H1 (cell line): Measurements from ENCODE around the gene ANAPC5. TPM values are rescaled to one million over a fixed set of nuclear protein-coding genes. Genes with fewer than 3 reads are reported as not detected.

ENCODE experiments used
- CTCF ChIA-PET: fragments of 300-600 bp; sonication (Branson Sonifier 250); formaldehyde crosslinking; loops from one replicate; lab custom pipeline; 2021; ENCODE audit not compliant: partially characterized antibody; lab: Charles Lee
- POLR2A ChIA-PET: fragments of 300-600 bp; sonication (Branson Sonifier 250); formaldehyde crosslinking; loops from one replicate; lab custom pipeline; 2021; ENCODE audit warnings: inconsistent platforms; ENCODE audit not compliant: partially characterized antibody; lab: Charles Lee
- DNase-seq, 2 experiments: peaks; one replicate each; pipeline versions ENCODE4 v3.0.0 to v3.0.0-alpha.2; 2010 to 2022; ENCODE audit warnings: low spot score in 2 of 2, low read depth in 1 of 2, mixed read lengths in 1 of 2
- FAIRE-seq: peaks from 2 replicates; lab custom pipeline; 2011; peaks lifted over from hg19 to GRCh38; lab: Jason Lieb, UNC
- H2AFZ ChIP-seq: 2 replicates; pipeline ENCODE4 v1.8.1; 2012; ENCODE audit warnings: low read length, inconsistent platforms
- H2AK5ac ChIP-seq: 2 replicates; pipeline ENCODE4 v1.6.1; 2013; ENCODE audit warnings: low read depth, low read length
- H2BK120ac ChIP-seq: replicated peaks from 2 replicates; pipeline ENCODE3; 2013; ENCODE audit warnings: low read depth, low read length, inconsistent platforms
- H2BK12ac ChIP-seq: 2 replicates; pipeline ENCODE4 v1.6.1; 2013; ENCODE audit warnings: low read depth, low read length
- H2BK15ac ChIP-seq: 2 replicates; pipeline ENCODE4 v1.6.1; 2013; ENCODE audit warnings: low read length
- H2BK20ac ChIP-seq: 2 replicates; pipeline ENCODE4 v1.6.1; 2013; ENCODE audit warnings: low read length
- H2BK5ac ChIP-seq: 2 replicates; pipeline ENCODE4 v1.6.1; 2013; ENCODE audit warnings: low read depth, low read length
- H3K14ac ChIP-seq: 2 replicates; pipeline ENCODE4 v1.6.1; 2013; ENCODE audit warnings: inconsistent platforms; ENCODE audit not compliant: insufficient read length
- H3K18ac ChIP-seq: 2 replicates; pipeline ENCODE4 v1.6.1; 2013; ENCODE audit warnings: low read length; ENCODE audit errors: extremely low read depth
- H3K23ac ChIP-seq: 2 replicates; pipeline ENCODE4 v1.6.1; 2013; ENCODE audit warnings: inconsistent platforms; ENCODE audit not compliant: insufficient read length
- H3K23me2 ChIP-seq: 2 replicates; pipeline ENCODE4 v1.6.1; 2013; ENCODE audit warnings: low read depth, low read length
- H3K27ac ChIP-seq: 2 replicates; pipeline ENCODE4 v1.6.1; 2011; ENCODE audit warnings: low read depth, low read length, inconsistent platforms
- H3K27me3 ChIP-seq, 4 experiments: replicated peaks in 1 of 4; 1 replicate in 1 of 4; 2 replicates in 3 of 4; pipeline versions ENCODE4 v1.6.1 to v1.8.1; 2011 to 2013; ENCODE audit warnings: low read length in 3 of 4, mild to moderate bottlenecking in 3 of 4, inconsistent platforms in 2 of 4, mixed read lengths in 2 of 4, moderate library complexity in 1 of 4; ENCODE audit not compliant: control insufficient read depth in 3 of 4, insufficient read depth in 3 of 4; ENCODE audit errors: extremely low read depth in 1 of 4
- H3K36me3 ChIP-seq, 4 experiments: 2 replicates each; pipeline versions ENCODE4 v1.6.1 to v1.8.1; 2011 to 2013; ENCODE audit warnings: mild to moderate bottlenecking in 4 of 4, low read length in 3 of 4, moderate library complexity in 2 of 4, control low read depth in 1 of 4, inconsistent platforms in 1 of 4; ENCODE audit not compliant: insufficient read depth in 4 of 4, control insufficient read depth in 2 of 4
- H3K4ac ChIP-seq: replicated peaks from 2 replicates; pipeline ENCODE3; 2013; ENCODE audit warnings: low read length, low read depth, mixed read lengths, inconsistent platforms; ENCODE audit not compliant: insufficient read length
- H3K4me1 ChIP-seq, 4 experiments: replicated peaks in 1 of 4; 1 replicate in 1 of 4; 2 replicates in 3 of 4; pipeline versions ENCODE4 v1.6.1 to v1.8.1; 2011 to 2013; ENCODE audit warnings: low read length in 3 of 4, inconsistent platforms in 2 of 4, mixed read lengths in 1 of 4; ENCODE audit not compliant: insufficient read depth in 4 of 4, control insufficient read depth in 3 of 4
- H3K4me2 ChIP-seq, 2 experiments: 2 replicates each; pipeline versions ENCODE4 v1.6.1 to v1.8.1; 2011 to 2013; ENCODE audit warnings: low read depth in 2 of 2, low read length in 2 of 2, control low read depth in 1 of 2, inconsistent platforms in 1 of 2, mild to moderate bottlenecking in 1 of 2; ENCODE audit not compliant: insufficient read depth in 1 of 2
- H3K4me3 ChIP-seq, 4 experiments: fragments of 200-600, 300-600 bp in 1 of 4; sonication (generic), shearing (Covaris generic), sonication (Bioruptor Twin) in 1 of 4; 2 replicates each; pipeline versions ENCODE4 v1.5.1 to v1.8.1; 2011 to 2016; ENCODE audit warnings: low read length in 4 of 4, low read depth in 3 of 4, control low read depth in 2 of 4, inconsistent platforms in 2 of 4, mild to moderate bottlenecking in 2 of 4, mixed read lengths in 1 of 4, moderate library complexity in 1 of 4; ENCODE audit not compliant: insufficient read depth in 2 of 4; ENCODE audit errors: extremely low read depth in 1 of 4
- H3K56ac ChIP-seq: replicated peaks from 2 replicates; pipeline ENCODE3; 2013; ENCODE audit warnings: low read depth, mild to moderate bottlenecking, mixed read lengths, low read length, inconsistent platforms; ENCODE audit not compliant: insufficient read length
- H3K79me1 ChIP-seq: 2 replicates; pipeline ENCODE4 v1.6.1; 2013; ENCODE audit warnings: low read depth, low read length, control low read depth
- H3K79me2 ChIP-seq, 2 experiments: 2 replicates each; pipeline versions ENCODE4 v1.6.1 to v1.8.1; 2012 to 2013; ENCODE audit warnings: low read length in 2 of 2, mild to moderate bottlenecking in 2 of 2, inconsistent platforms in 1 of 2; ENCODE audit not compliant: insufficient read depth in 2 of 2, control insufficient read depth in 1 of 2
- H3K9ac ChIP-seq, 4 experiments: replicated peaks in 1 of 4; 1 replicate in 1 of 4; 2 replicates in 3 of 4; pipeline versions ENCODE4 v1.6.1 to v1.8.1; 2011 to 2013; ENCODE audit warnings: low read depth in 3 of 4, low read length in 3 of 4, control low read depth in 2 of 4, mild to moderate bottlenecking in 2 of 4, moderate library complexity in 2 of 4, inconsistent platforms in 1 of 4; ENCODE audit errors: extremely low read depth in 1 of 4
- H3K9me3 ChIP-seq, 2 experiments: 2 replicates each; pipeline versions ENCODE4 v1.6.1 to v1.8.1; 2012 to 2013; ENCODE audit warnings: mild to moderate bottlenecking in 2 of 2, moderate library complexity in 2 of 2, control low read depth in 1 of 2, inconsistent platforms in 1 of 2, low read depth in 1 of 2, low read length in 1 of 2, mixed read lengths in 1 of 2; ENCODE audit not compliant: insufficient read depth in 2 of 2
- H4K20me1 ChIP-seq, 2 experiments: replicated peaks in 1 of 2; 2 replicates each; pipeline versions ENCODE3 to v1.8.1; 2011 to 2013; ENCODE audit warnings: inconsistent platforms in 2 of 2, low read length in 2 of 2, mild to moderate bottlenecking in 1 of 2; ENCODE audit not compliant: insufficient read depth in 2 of 2, control insufficient read depth in 1 of 2
- H4K5ac ChIP-seq: 2 replicates; pipeline ENCODE4 v1.6.1; 2013; ENCODE audit warnings: low read length, low read depth, mixed read lengths, inconsistent platforms; ENCODE audit not compliant: insufficient read length
- H4K8ac ChIP-seq: 2 replicates; pipeline ENCODE4 v1.8.0; 2013; ENCODE audit warnings: mild to moderate bottlenecking, moderate library complexity, low read length, inconsistent platforms; ENCODE audit not compliant: insufficient read depth; ENCODE audit errors: extremely low read depth
- H4K91ac ChIP-seq: replicated peaks from 2 replicates; pipeline ENCODE3; 2013; ENCODE audit warnings: low read length, mixed read lengths, inconsistent platforms; ENCODE audit not compliant: insufficient read length
- BRCA1 ChIP-seq: IDR thresholded peaks from 2 replicates; pipeline ENCODE4 v1.6.1; 2012; ENCODE audit warnings: low read depth, low read length, improper control_type of control experiment
- CEBPB ChIP-seq: IDR thresholded peaks from 2 replicates; pipeline ENCODE4 v1.6.1; 2012; ENCODE audit warnings: low read depth, low read length
- CHD2 ChIP-seq: IDR thresholded peaks from 2 replicates; pipeline ENCODE4 v1.6.1; 2012; ENCODE audit warnings: low read length, improper control_type of control experiment
- E2F6 ChIP-seq: IDR thresholded peaks from 2 replicates; pipeline ENCODE4 v1.6.1; 2012; ENCODE audit warnings: inconsistent platforms
- EGR1 ChIP-seq: IDR thresholded peaks from 2 replicates; pipeline ENCODE4 v1.6.1; 2011; ENCODE audit warnings: low read depth, low read length, borderline replicate concordance
- EP300 ChIP-seq, 2 experiments: IDR thresholded peaks; 1 replicate in 1 of 2; 2 replicates in 1 of 2; pipeline ENCODE4 v1.6.1; 2011 to 2012; ENCODE audit warnings: low read depth in 2 of 2, low read length in 2 of 2, mild to moderate bottlenecking in 2 of 2, borderline replicate concordance in 1 of 2, inconsistent platforms in 1 of 2, moderate library complexity in 1 of 2
- GABPA ChIP-seq: IDR thresholded peaks from 2 replicates; pipeline ENCODE4 v1.6.1; 2011; ENCODE audit warnings: mild to moderate bottlenecking, low read length, moderate library complexity, borderline replicate concordance; ENCODE audit not compliant: insufficient read depth
- NANOG ChIP-seq: IDR thresholded peaks from 2 replicates; pipeline ENCODE4 v1.6.1; 2011; ENCODE audit warnings: low read length, low read depth, mild to moderate bottlenecking, inconsistent platforms; ENCODE audit not compliant: insufficient read depth, poor library complexity, severe bottlenecking
- POLR2A ChIP-seq, 2 experiments: IDR thresholded peaks; 1 replicate in 1 of 2; 2 replicates in 1 of 2; pipeline ENCODE4 v1.6.1; 2011; ENCODE audit warnings: low read depth in 2 of 2, low read length in 2 of 2, mild to moderate bottlenecking in 2 of 2; ENCODE audit errors: control extremely low read depth in 1 of 2
- POLR2AphosphoS5 ChIP-seq: IDR thresholded peaks from 2 replicates; pipeline ENCODE4 v1.6.1; 2011; ENCODE audit warnings: low read depth, low read length
- RFX5 ChIP-seq: IDR thresholded peaks from 2 replicates; pipeline ENCODE4 v1.6.1; 2011; ENCODE audit warnings: low read depth, low read length, improper control_type of control experiment, borderline replicate concordance
- SP4 ChIP-seq: IDR thresholded peaks from 2 replicates; pipeline ENCODE4 v1.6.1; 2012; ENCODE audit warnings: low read length, inconsistent platforms
- SUZ12 ChIP-seq: fragments of 200-600 bp; sonication (generic); IDR thresholded peaks from 2 replicates; pipeline ENCODE4 v1.6.1; 2012; ENCODE audit warnings: mild to moderate bottlenecking, inconsistent platforms, low read length, moderate library complexity, mixed read lengths
- TBP ChIP-seq: IDR thresholded peaks from 2 replicates; pipeline ENCODE4 v1.6.1; 2011; ENCODE audit warnings: low read depth, low read length, improper control_type of control experiment
- WGBS, 2 experiments: shearing (Covaris generic) in 1 of 2; methylation state at CpG; one replicate each; pipeline versions ENCODE4 v1.1.6 to v1.1.7; 2013 to 2015; ENCODE audit warnings: low lambda C conversion rate in 2 of 2, mixed read lengths in 2 of 2, inconsistent platforms in 1 of 2, low coverage in 1 of 2, missing lambda C conversion rate in 1 of 2; ENCODE audit not compliant: insufficient replicate concordance in 2 of 2, insufficient coverage in 1 of 2, insufficient read length in 1 of 2; ENCODE audit errors: extremely low coverage in 1 of 2, missing lambda C conversion rate in 1 of 2; 5-methylcytosine and 5-hydroxymethylcytosine counted together
- polyA plus RNA-seq, 7 experiments: library from polyadenylated mRNA; depleted of rRNA in 3 of 7; stranded (reverse) in 5 of 7; unstranded in 2 of 7; fragments of >200 nt in 5 of 7; fragments of 200-250 nt in 2 of 7; gene quantifications; 1 replicate in 5 of 7; 2 replicates in 1 of 7; 4 replicates in 1 of 7; pipeline versions ENCODE4 v1.2.1 to v1.2.3, GENCODE V29; 2011 to 2013; ENCODE audit warnings: missing spikeins in 2 of 7, mixed read lengths in 2 of 7
- total RNA-seq: library from RNA; stranded (reverse); fragmentation: NEBNext Ultra II Directional; extraction: Animal tissue kit (Norgen Biotek cat#: 25700); gene quantifications from 2 replicates; pipeline ENCODE4 v1.2.1, GENCODE V29; 2021
- TF ChIP-seq, protein P1 (sequence below): IDR thresholded peaks from 2 replicates; pipeline ENCODE4 v1.6.1; 2011; ENCODE audit warnings: low read depth, mild to moderate bottlenecking, low read length; ENCODE audit not compliant: insufficient read depth

The ANAPC5 gene
- total and polyA plus RNA-seq, 2 of the 8 experiments (the other 6 are each of a cell fraction or from before 2014, with no cell fraction given), result 103 to 127 TPM

- Histone ChIP-seq H3K79me1 (no peaks in the 10 kb centered on the region), H3K4me2 (no peak overlapping the region), H3K4me3 (no peak overlapping the region), H3K23ac (no peak overlapping the region), H2BK20ac (no peak overlapping the region), H3K9ac (no peak overlapping the region), H2BK12ac (no peak overlapping the region), H3K23me2 (no peaks in the 10 kb centered on the region), H2AFZ (no peak overlapping the region), H3K79me2 (no peaks in the 10 kb centered on the region), H2BK120ac (no peak overlapping the region), H4K20me1 (no peaks in the 10 kb centered on the region), H3K18ac (no peak overlapping the region), H3K27me3 (no peaks in the 10 kb centered on the region), H3K9me3 (no peaks in the 10 kb centered on the region), H2BK5ac (no peak overlapping the region), H3K4me1 (no peaks in the 10 kb centered on the region), H2AK5ac (no peak overlapping the region), H3K36me3 (no peaks in the 10 kb centered on the region), H3K27ac (no peak overlapping the region), H3K4ac (no peak overlapping the region), H4K5ac (no peak overlapping the region), H4K8ac (no peak overlapping the region), H4K91ac (no peak overlapping the region), H3K14ac (no peak overlapping the region), H3K56ac (no peak overlapping the region), H2BK15ac (no peak overlapping the region)
- FAIRE-seq, result no peak
- CTCF ChIA-PET, result no interaction called here
- TF ChIP-seq EGR1 (no peak), TBP (no peak), SP4 (no peak), CEBPB (no peak), POLR2A (IDR thresholded peaks at IDR 0.05; ENCODE audit: control extremely low read depth in 1 of 2, low read depth in 2 of 2, low read length in 2 of 2) (no peak), BRCA1 (no peak), E2F6 (no peak), RFX5 (no peak), SUZ12 (no peak), POLR2AphosphoS5 (no peak), EP300 (IDR thresholded peaks at IDR 0.05; ENCODE audit: borderline replicate concordance in 1 of 2, low read depth in 2 of 2, low read length in 2 of 2) (no peak), GABPA (no peak), NANOG (no peak), CHD2 (no peak)
- TF ChIP-seq, protein P1, sequence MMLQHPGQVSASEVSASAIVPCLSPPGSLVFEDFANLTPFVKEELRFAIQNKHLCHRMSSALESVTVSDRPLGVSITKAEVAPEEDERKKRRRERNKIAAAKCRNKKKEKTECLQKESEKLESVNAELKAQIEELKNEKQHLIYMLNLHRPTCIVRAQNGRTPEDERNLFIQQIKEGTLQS, result no peak
- POLR2A ChIA-PET, result no interaction called here
- DNase-seq, result no peak
- 94% methylated on average over 10 of the region's 10 CpGs; no CpG with 5 or more reads in 1 of the 2 experiments for WGBS, 2 experiments
These were observed 27.7 kb upstream of the ANAPC5 start for GRCh38 chr12:121379945-121380344.
